Effector memory CD8-positive, alpha-beta T cell (primary cell): ENCODE results near the gene ARVCF.

Source experiments
- ATAC-seq: fragments of 150-1000 bp; cut with Tn5 transposase; replicated peaks from 2 replicates; pipeline ENCODE4 v1.10.0; 2021; ENCODE audit warnings: mild to moderate bottlenecking, moderate library complexity
- DNase-seq, 3 experiments: peaks; one replicate each; pipeline ENCODE4 v3.0.0; 2021
- H3K27ac Mint-ChIP-seq, 2 donors: one replicate each; pipeline ENCODE4 v1.8.0; 2022; ENCODE audit warnings: mild to moderate bottlenecking in 2 of 2, mixed read lengths in 2 of 2, moderate library complexity in 2 of 2
- H3K27me3 Mint-ChIP-seq, 2 donors: one replicate each; pipeline ENCODE4 v1.8.0; 2022; ENCODE audit warnings: mixed read lengths in 2 of 2
- H3K36me3 Mint-ChIP-seq: one replicate; pipeline ENCODE4 v1.8.0; 2022; ENCODE audit warnings: mild to moderate bottlenecking, moderate library complexity, mixed read lengths; ENCODE audit not compliant: insufficient read depth
- H3K4me1 Mint-ChIP-seq, 2 donors: one replicate each; pipeline ENCODE4 v1.8.0; 2022; ENCODE audit warnings: low read depth in 2 of 2, mixed read lengths in 2 of 2
- H3K4me3 Mint-ChIP-seq, 2 donors: one replicate each; pipeline ENCODE4 v1.8.0; 2022; ENCODE audit warnings: mild to moderate bottlenecking in 2 of 2, mixed read lengths in 2 of 2, moderate library complexity in 2 of 2
- H3K9me3 Mint-ChIP-seq, 2 donors: one replicate each; pipeline ENCODE4 v1.8.0; 2022; ENCODE audit warnings: mixed read lengths in 2 of 2

The ARVCF gene

GRCh38 chr22:20057596-20058268 lies 41.1 kb upstream of the ARVCF start:
- peaks cover 28% of the 10 kb centered on the region for H3K36me3 Mint-ChIP-seq
- no peak overlapping the region for H3K4me3 Mint-ChIP-seq
- H3K4me1 Mint-ChIP-seq = peaks cover 11 to 17% of the 10 kb centered on the region in 2 donors

DNA sequence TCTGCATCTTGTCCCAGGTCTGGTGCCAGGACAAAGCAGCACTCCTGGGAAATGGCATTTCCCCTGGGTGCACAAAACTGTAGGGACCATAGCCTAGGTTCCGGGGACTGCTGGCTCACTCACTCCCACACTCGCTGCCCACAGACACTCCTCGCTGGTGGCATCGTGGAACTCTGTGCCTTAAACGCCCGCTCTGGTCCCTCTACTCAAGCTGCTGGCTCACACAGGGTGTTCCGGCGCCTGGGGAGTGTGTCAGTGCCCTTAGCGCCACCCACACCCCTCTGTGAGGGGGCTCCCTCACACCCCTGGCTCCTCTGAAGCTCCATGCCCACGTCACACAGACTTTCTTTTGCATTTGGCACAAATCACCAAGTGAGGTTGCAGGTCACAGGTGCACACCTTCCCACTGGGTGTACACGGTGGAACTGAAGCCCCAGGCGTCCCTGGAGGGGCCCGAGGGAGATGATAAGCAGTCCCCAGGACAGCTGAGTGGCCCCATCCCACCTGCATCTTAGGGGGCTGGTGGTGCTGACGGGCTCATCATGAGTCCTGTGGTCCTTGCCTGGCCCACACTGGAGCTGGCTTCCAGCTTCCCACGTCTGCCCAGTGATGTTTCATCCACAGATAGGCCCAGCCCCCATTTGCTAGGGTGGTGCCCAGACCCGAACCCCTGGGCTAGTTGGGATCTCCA lies 40.2 kb upstream of the ARVCF start:
- ATAC-seq (no peak), DNase-seq (no peak)
- no peaks in the 10 kb centered on the region for H3K9me3 Mint-ChIP-seq
- no peak overlapping the region for H3K4me3 Mint-ChIP-seq
- H3K4me1 Mint-ChIP-seq = peaks cover 14 to 17% of the 10 kb centered on the region in 2 donors
- no peak overlapping the region for H3K27ac Mint-ChIP-seq
- H3K27me3 Mint-ChIP-seq = no peaks in the 10 kb centered on the region
- H3K36me3 Mint-ChIP-seq = peaks cover 23% of the 10 kb centered on the region

More at GRCh38 chr22:20057596-20058268, 41.1 kb upstream of the ARVCF start:
- Mint-ChIP-seq H3K27me3 (no peaks in the 10 kb centered on the region), H3K9me3 (no peaks in the 10 kb centered on the region), H3K27ac (peak overlapping the region in 1 of 2 donors; percentile 25)
- ATAC-seq (no peak), DNase-seq (no peak)

- peaks cover 23% of the 10 kb centered on the region for H3K36me3 Mint-ChIP-seq
- ATAC-seq (no peak), DNase-seq (no peak)
- no peaks in the 10 kb centered on the region for H3K27me3 Mint-ChIP-seq
- H3K27ac Mint-ChIP-seq = no peak overlapping the region
- no peaks in the 10 kb centered on the region for H3K9me3 Mint-ChIP-seq
- H3K4me1 Mint-ChIP-seq = peaks cover 13 to 17% of the 10 kb centered on the region in 2 donors
- H3K4me3 Mint-ChIP-seq = no peak overlapping the region
These were observed 39.5 kb upstream of the ARVCF start for GRCh38 chr22:20056161-20056560.

DNA sequence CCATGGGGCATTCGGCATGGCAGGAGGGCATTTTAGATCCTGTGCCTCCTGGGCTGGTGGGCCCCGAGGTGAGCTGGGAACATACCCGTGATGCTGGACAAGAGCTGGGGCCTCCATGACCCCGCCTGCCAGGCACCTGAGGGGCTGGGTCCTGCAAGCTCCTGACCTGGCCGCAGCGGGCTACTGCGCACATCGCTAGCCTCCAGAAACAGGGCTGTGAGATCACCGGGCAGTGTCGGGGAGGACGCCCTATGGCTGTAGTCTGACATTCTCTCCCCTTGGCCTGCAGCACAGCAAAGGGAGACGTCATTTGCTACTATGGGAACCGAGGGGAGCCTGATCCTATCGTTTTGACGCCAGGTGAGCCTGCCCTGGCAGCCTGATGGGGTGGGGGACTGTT lies 39.0 kb upstream of the ARVCF start:
- ATAC-seq = no peak
- H3K9me3 Mint-ChIP-seq = no peaks in the 10 kb centered on the region
- no peaks in the 10 kb centered on the region for H3K27me3 Mint-ChIP-seq
- no peak for DNase-seq
- peaks cover 12 to 17% of the 10 kb centered on the region in 2 donors for H3K4me1 Mint-ChIP-seq
- peaks cover 26% of the 10 kb centered on the region for H3K36me3 Mint-ChIP-seq
- H3K4me3 Mint-ChIP-seq = no peak overlapping the region
- H3K27ac Mint-ChIP-seq = no peak overlapping the region

- ATAC-seq = no peak
- Mint-ChIP-seq H3K36me3 (peaks cover 31% of the 10 kb centered on the region), H3K27ac (no peak overlapping the region), H3K4me3 (no peak overlapping the region), H3K4me1 (peaks cover 12 to 17% of the 10 kb centered on the region in 2 donors), H3K9me3 (no peaks in the 10 kb centered on the region), H3K27me3 (no peaks in the 10 kb centered on the region)
- DNase-seq = no peak
These were observed 38.5 kb upstream of the ARVCF start for GRCh38 chr22:20055144-20055543.

GRCh38 chr22:20054485-20054884 lies 37.9 kb upstream of the ARVCF start:
- DNase-seq (no peak), ATAC-seq (no peak)
- H3K36me3 Mint-ChIP-seq = peaks cover 37% of the 10 kb centered on the region
- peak overlapping the region in 1 of 2 donors; percentile 69 for H3K27ac Mint-ChIP-seq
- H3K9me3 Mint-ChIP-seq = no peaks in the 10 kb centered on the region
- H3K4me3 Mint-ChIP-seq = no peak overlapping the region
- H3K27me3 Mint-ChIP-seq = no peaks in the 10 kb centered on the region
- peaks cover 12 to 16% of the 10 kb centered on the region in 2 donors for H3K4me1 Mint-ChIP-seq

DNA sequence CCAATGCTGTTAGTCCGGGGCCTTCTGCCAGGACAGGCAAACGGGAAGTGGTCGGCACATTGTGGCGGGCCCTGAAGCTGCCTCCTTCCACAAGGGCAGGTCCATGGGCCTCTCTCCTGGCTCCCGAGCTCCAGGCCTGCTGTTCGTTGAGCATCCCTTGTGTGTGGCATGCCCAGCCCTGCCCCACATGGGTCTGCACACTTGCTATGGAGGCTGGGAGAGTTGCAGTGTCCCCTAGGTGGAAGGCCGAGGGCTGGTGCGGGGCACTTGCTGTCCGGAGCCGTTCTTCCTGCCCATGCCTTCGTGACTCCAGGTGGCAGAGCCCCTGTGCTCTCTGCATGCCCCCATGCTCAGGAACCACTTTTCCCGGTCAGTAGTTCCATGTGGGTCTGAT lies 37.4 kb upstream of the ARVCF start:
- peaks cover 12 to 14% of the 10 kb centered on the region in 2 donors for H3K4me1 Mint-ChIP-seq
- H3K27ac Mint-ChIP-seq = peak overlapping the region in 1 of 2 donors; percentile 69
- DNase-seq (no peak), ATAC-seq (no peak)
- H3K27me3 Mint-ChIP-seq = no peaks in the 10 kb centered on the region
- H3K4me3 Mint-ChIP-seq = no peak overlapping the region
- peaks cover 41% of the 10 kb centered on the region for H3K36me3 Mint-ChIP-seq
- H3K9me3 Mint-ChIP-seq = no peaks in the 10 kb centered on the region

DNA sequence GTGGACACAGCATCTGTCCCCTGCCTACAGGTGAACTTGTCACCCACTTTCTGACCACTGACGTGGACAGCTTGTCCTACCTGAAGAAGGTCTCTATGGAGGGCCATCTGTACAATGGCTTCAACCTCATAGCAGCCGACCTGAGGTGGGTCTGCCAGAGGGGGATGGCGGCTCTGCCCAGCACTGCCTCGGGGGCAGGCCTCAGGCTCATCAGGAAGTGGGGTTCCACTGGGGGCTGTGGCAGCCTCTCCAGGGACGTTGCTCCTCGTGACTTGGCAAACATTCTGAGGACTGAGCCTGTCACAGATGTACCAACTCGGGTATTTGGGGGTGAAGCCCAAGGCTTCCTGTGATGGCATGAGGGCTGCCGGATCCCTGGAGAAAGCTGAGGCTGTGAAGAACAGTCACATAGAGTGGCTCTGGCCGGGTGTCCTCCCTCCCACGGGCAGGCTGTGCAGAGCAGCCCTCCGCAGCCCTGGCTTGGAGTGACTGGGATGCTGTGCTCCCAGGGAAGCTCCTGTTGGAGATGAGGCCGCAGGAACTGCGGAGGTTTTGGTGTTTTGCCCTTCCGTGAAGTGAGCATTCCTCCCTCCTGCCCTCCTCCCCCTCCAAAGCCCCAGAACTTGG lies 36.9 kb upstream of the ARVCF start:
- DNase-seq (no peak), ATAC-seq (no peak)
- Mint-ChIP-seq H3K4me3 (no peak overlapping the region), H3K27me3 (no peaks in the 10 kb centered on the region), H3K36me3 (peaks cover 43% of the 10 kb centered on the region), H3K9me3 (no peaks in the 10 kb centered on the region), H3K27ac (no peak overlapping the region), H3K4me1 (peaks cover 7 to 9% of the 10 kb centered on the region in 2 donors)

GRCh38 chr22:20052309-20053259 lies 36.0 kb upstream of the ARVCF start:
- ATAC-seq = no peak
- H3K4me1 Mint-ChIP-seq = peaks cover 0 to 6% of the 10 kb centered on the region in 2 donors
- no peak for DNase-seq
- no peak overlapping the region for H3K4me3 Mint-ChIP-seq
- H3K9me3 Mint-ChIP-seq = no peaks in the 10 kb centered on the region
- H3K27ac Mint-ChIP-seq = no peak overlapping the region
- no peaks in the 10 kb centered on the region for H3K27me3 Mint-ChIP-seq
- peaks cover 48% of the 10 kb centered on the region for H3K36me3 Mint-ChIP-seq

- Mint-ChIP-seq H3K27ac (no peak overlapping the region), H3K27me3 (no peaks in the 10 kb centered on the region), H3K36me3 (peaks cover 55% of the 10 kb centered on the region), H3K4me1 (peaks cover 0 to 6% of the 10 kb centered on the region in 2 donors), H3K9me3 (no peaks in the 10 kb centered on the region), H3K4me3 (no peak overlapping the region)
- no peak for DNase-seq
- ATAC-seq = no peak
These were observed 35.3 kb upstream of the ARVCF start for GRCh38 chr22:20051927-20052308.

DNA sequence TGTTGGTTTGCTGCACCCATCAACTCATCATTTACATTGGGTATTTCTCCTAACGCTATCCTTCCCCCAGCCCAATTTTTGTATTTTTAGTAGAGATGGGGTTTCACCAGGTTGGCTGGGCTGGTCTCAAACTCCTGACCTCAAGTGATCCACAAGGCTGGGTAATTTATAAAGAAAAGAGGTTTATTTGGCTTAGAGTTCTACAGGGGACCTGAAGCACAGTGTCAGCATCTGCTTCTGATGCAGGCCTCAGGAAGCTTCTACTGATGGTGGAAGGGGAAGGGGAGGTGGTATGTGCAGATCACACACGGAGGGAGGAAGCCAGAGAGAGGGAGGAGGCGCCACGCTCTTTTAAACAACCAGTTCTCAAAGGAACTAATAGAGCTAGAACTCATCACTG lies 30.1 kb upstream of the ARVCF start:
- Mint-ChIP-seq H3K27ac (peak overlapping the region in 1 of 2 donors; percentile 69), H3K9me3 (no peaks in the 10 kb centered on the region), H3K36me3 (peaks cover 55% of the 10 kb centered on the region), H3K4me3 (no peak overlapping the region), H3K27me3 (no peaks in the 10 kb centered on the region), H3K4me1 (peaks cover 4 to 10% of the 10 kb centered on the region in 2 donors)
- ATAC-seq = no peak
- no peak for DNase-seq

- Mint-ChIP-seq H3K4me3 (no peak overlapping the region), H3K4me1 (peaks cover 5 to 15% of the 10 kb centered on the region in 2 donors), H3K36me3 (peaks cover 43% of the 10 kb centered on the region), H3K27me3 (no peaks in the 10 kb centered on the region), H3K27ac (peak overlapping the region; percentile 17 to 60), H3K9me3 (no peaks in the 10 kb centered on the region)
- DNase-seq (no peak), ATAC-seq (no peak)
These were observed 28.0 kb upstream of the ARVCF start for GRCh38 chr22:20044495-20045151.

GRCh38 chr22:20043997-20044342 lies 27.3 kb upstream of the ARVCF start:
- Mint-ChIP-seq H3K27me3 (no peaks in the 10 kb centered on the region), H3K36me3 (peaks cover 36% of the 10 kb centered on the region), H3K4me3 (no peak overlapping the region), H3K27ac (peak overlapping the region; percentile 41 to 60), H3K9me3 (no peaks in the 10 kb centered on the region), H3K4me1 (peaks cover 2 to 15% of the 10 kb centered on the region in 2 donors)
- ATAC-seq (no peak), DNase-seq (no peak)
